Thoracic aorta (tissue), 2 donors: ENCODE data around the gene ENOX1. TPM values are rescaled to one million over a fixed set of nuclear protein-coding genes. Genes with fewer than 3 reads are reported as not detected.

Experiments
- ATAC-seq: fragments of 150-250 bp; one replicate; pipeline ENCODE4 v1.8.0; 2017; ENCODE audit warnings: low read depth; ENCODE audit not compliant: insufficient number of reproducible peaks, low FRiP score
- DNase-seq: peaks from one replicate; pipeline ENCODE4 v3.0.0-alpha.2; 2020; ENCODE audit warnings: low spot score
- H3K27ac ChIP-seq, 2 donors: fragments of 200-600 bp; sonication (generic); 1 replicate in 1 of 2; 2 replicates in 1 of 2; pipeline ENCODE4 v1.5.1; 2016; ENCODE audit warnings: mild to moderate bottlenecking in 2 of 2, moderate library complexity in 2 of 2
- H3K27me3 ChIP-seq: fragments of 200-600 bp; sonication (generic); replicated peaks from 2 replicates; pipeline ENCODE4 v1.6.0; 2016; ENCODE audit warnings: mild to moderate bottlenecking; ENCODE audit not compliant: insufficient read depth
- H3K36me3 ChIP-seq: fragments of 200-600 bp; sonication (generic); one replicate; pipeline ENCODE4 v1.5.1; 2016
- H3K4me1 ChIP-seq, 2 donors: fragments of 200-600 bp; sonication (generic); 1 replicate in 1 of 2; 2 replicates in 1 of 2; pipeline versions ENCODE4 v1.5.1 to v1.6.0; 2016; ENCODE audit warnings: low read depth in 2 of 2, mild to moderate bottlenecking in 1 of 2; ENCODE audit not compliant: control insufficient read depth in 1 of 2
- H3K4me3 ChIP-seq: fragments of 200-600 bp; sonication (generic); 2 replicates; pipeline ENCODE4 v1.5.1; 2016; ENCODE audit warnings: mild to moderate bottlenecking
- H3K9me3 ChIP-seq: fragments of 200-600 bp; sonication (generic); 2 replicates; pipeline ENCODE4 v1.5.1; 2016
- CTCF ChIP-seq: fragments of 200-600 bp; sonication (generic); IDR thresholded peaks from one replicate; pipeline ENCODE4 v1.5.1; 2019; ENCODE audit warnings: antibody characterized with exemption
- total RNA-seq, 2 donors: library from RNA; depleted of rRNA; stranded (reverse); fragments of >200 nt; gene quantifications; one replicate each; pipeline versions ENCODE4 v1.1.0 to v1.2.3, GENCODE V29; 2016

ENOX1 gene
- total RNA-seq, 2 donors from 2014 or later: 0.41 to 2.3 TPM

GRCh38 chr13:43166644-43167457, 619.9 kb downstream of the ENOX1 start:
- no peak overlapping the region for H3K27ac ChIP-seq
- no peaks in the 10 kb centered on the region for H3K4me1 ChIP-seq
- peaks cover 3% of the 10 kb centered on the region for H3K9me3 ChIP-seq
- no peak for DNase-seq
- no peaks in the 10 kb centered on the region for H3K36me3 ChIP-seq
- no peak overlapping the region for H3K4me3 ChIP-seq
- ATAC-seq: no peak
- no peak for TF ChIP-seq CTCF
- H3K27me3 ChIP-seq: no peaks in the 10 kb centered on the region

Other genes with a start within 250 kb of the ENOX1 start
- 1 to 10 TPM in 1 of 2 donors, under 1 TPM in 1; 0.54 to 1.1 TPM for gene CCDC122, start 92.8 kb upstream of the ENOX1 start, total RNA-seq
- 10 to 100 TPM in 1 of 2 donors, 1 to 10 TPM in 1; 6.1 to 12.5 TPM for gene LACC1, start 92.9 kb upstream of the ENOX1 start, total RNA-seq